HEK293 (cell line): ENCODE results near the gene KIF2B.

Experiments
- CTCF ChIA-PET: fragments of 350-600 bp; formaldehyde crosslinking; extraction: SDS; loops from one replicate; lab custom pipeline; 2021; ENCODE audit warnings: antibody characterized with exemption; lab: Yijun Ruan, JAX
- POLR2A ChIA-PET: fragments of 300-600 bp; formaldehyde crosslinking; extraction: SDS; loops from one replicate; lab custom pipeline; 2020; ENCODE audit warnings: antibody characterized with exemption, inconsistent platforms; lab: Yijun Ruan, JAX
- H3K27ac ChIP-seq: fragments of 200-500 bp; sonication (Bioruptor generic); 2 replicates; pipeline ENCODE4 v1.5.1; 2014; ENCODE audit warnings: low read depth, low read length, control low read depth, inconsistent platforms; ENCODE audit errors: extremely low read depth
- H3K36me3 ChIP-seq, 2 experiments: fragments of 200-500 bp in 1 of 2; sonication (Bioruptor generic) in 1 of 2; 1 replicate in 1 of 2; 2 replicates in 1 of 2; pipeline ENCODE4 v1.5.1; 2014 to 2017; ENCODE audit warnings: inconsistent platforms in 2 of 2, low read length in 2 of 2; ENCODE audit not compliant: control insufficient read depth in 2 of 2, insufficient read depth in 1 of 2
- H3K4me1 ChIP-seq: fragments of 200-500 bp; sonication (Bioruptor generic); 2 replicates; pipeline ENCODE4 v1.5.1; 2014; ENCODE audit warnings: mild to moderate bottlenecking, low read length, inconsistent platforms; ENCODE audit not compliant: control insufficient read depth, insufficient read depth
- H3K4me3 ChIP-seq: 2 replicates; pipeline ENCODE4 v1.5.1; 2011; ENCODE audit warnings: low read depth, mild to moderate bottlenecking, control low read depth, low read length, moderate library complexity
- H3K9me3 ChIP-seq: fragments of 200-500 bp; sonication (Bioruptor generic); 2 replicates; pipeline ENCODE4 v1.5.1; 2014; ENCODE audit warnings: low read depth, low read length, inconsistent platforms; ENCODE audit not compliant: control insufficient read depth, insufficient read depth
- OSR2 ChIP-seq: fragments of 450-650 bp; formaldehyde crosslinking; IDR thresholded peaks from 2 replicates; pipeline ENCODE4 v1.5.1; 2016; ENCODE audit warnings: missing biosample characterization, missing genetic modification characterization
- PRDM1 ChIP-seq: fragments of 450-650 bp; formaldehyde crosslinking; IDR thresholded peaks from 2 replicates; pipeline ENCODE4; 2016; ENCODE audit warnings: missing biosample characterization, missing genetic modification characterization
- RBAK ChIP-seq: fragments of 450-650 bp; formaldehyde crosslinking; IDR thresholded peaks from 2 replicates; pipeline ENCODE4 v1.5.1; 2016; ENCODE audit warnings: missing biosample characterization, missing genetic modification characterization
- SCRT1 ChIP-seq: fragments of 450-650 bp; formaldehyde crosslinking; IDR thresholded peaks from 2 replicates; pipeline ENCODE4 v1.5.1; 2016; ENCODE audit warnings: missing biosample characterization, missing genetic modification characterization, borderline replicate concordance
- WT1 ChIP-seq: fragments of 450-650 bp; formaldehyde crosslinking; IDR thresholded peaks from 2 replicates; pipeline ENCODE4 v1.5.1; 2016; ENCODE audit warnings: missing biosample characterization, missing genetic modification characterization
- ZBTB17 ChIP-seq: fragments of 450-650 bp; formaldehyde crosslinking; IDR thresholded peaks from 2 replicates; pipeline ENCODE4 v1.5.1; 2016; ENCODE audit warnings: missing biosample characterization, missing genetic modification characterization
- ZNF510 ChIP-seq: fragments of 450-650 bp; formaldehyde crosslinking; IDR thresholded peaks from 2 replicates; pipeline ENCODE4 v1.5.1; 2018; ENCODE audit warnings: mild to moderate bottlenecking, missing genetic modification characterization, missing biosample characterization; ENCODE audit not compliant: insufficient replicate concordance
- ZNF555 ChIP-seq: fragments of 450-650 bp; formaldehyde crosslinking; conservative IDR thresholded peaks from 2 replicates; pipeline ENCODE4 v1.5.1; 2017; ENCODE audit warnings: missing biosample characterization, mild to moderate bottlenecking, missing genetic modification characterization, inconsistent platforms
- ZNF621 ChIP-seq: fragments of 450-650 bp; formaldehyde crosslinking; IDR thresholded peaks from 2 replicates; pipeline ENCODE4 v1.5.1; 2017; ENCODE audit warnings: missing biosample characterization, missing genetic modification characterization
- ZNF654 ChIP-seq: fragments of 450-650 bp; formaldehyde crosslinking; IDR thresholded peaks from 2 replicates; pipeline ENCODE4 v1.5.1; 2016; ENCODE audit warnings: low read depth, missing biosample characterization, missing genetic modification characterization
- ZNF660 ChIP-seq: fragments of 450-650 bp; IDR thresholded peaks from 2 replicates; pipeline ENCODE4 v1.5.1; 2018; ENCODE audit warnings: missing biosample characterization, mild to moderate bottlenecking, missing genetic modification characterization
- ZNF677 ChIP-seq: fragments of 450-650 bp; IDR thresholded peaks from 2 replicates; pipeline ENCODE4 v1.5.0; 2018; ENCODE audit warnings: missing biosample characterization, mild to moderate bottlenecking, missing genetic modification characterization, moderate library complexity
- ZNF747 ChIP-seq: fragments of 450-650 bp; formaldehyde crosslinking; IDR thresholded peaks from 2 replicates; pipeline ENCODE4 v1.5.1; 2016; ENCODE audit warnings: missing biosample characterization, missing genetic modification characterization
- ZSCAN16 ChIP-seq: fragments of 450-650 bp; formaldehyde crosslinking; IDR thresholded peaks from 2 replicates; pipeline ENCODE4 v1.5.1; 2016; ENCODE audit warnings: missing biosample characterization, missing genetic modification characterization
- TF ChIP-seq, protein P1 (sequence below): fragments of 450-650 bp; formaldehyde crosslinking; conservative IDR thresholded peaks from 2 replicates; pipeline ENCODE4 v1.5.1; 2016; ENCODE audit warnings: low read depth, missing biosample characterization, missing genetic modification characterization
- TF ChIP-seq, protein P2 (sequence below): fragments of 450-650 bp; formaldehyde crosslinking; IDR thresholded peaks from 2 replicates; pipeline ENCODE4 v1.5.1; 2016; ENCODE audit warnings: missing biosample characterization, missing genetic modification characterization
- TF ChIP-seq, protein P3 (sequence below): fragments of 450-650 bp; formaldehyde crosslinking; IDR thresholded peaks from 2 replicates; pipeline ENCODE4 v1.5.1; 2017; ENCODE audit warnings: missing biosample characterization, missing genetic modification characterization

The KIF2B gene, protein sequence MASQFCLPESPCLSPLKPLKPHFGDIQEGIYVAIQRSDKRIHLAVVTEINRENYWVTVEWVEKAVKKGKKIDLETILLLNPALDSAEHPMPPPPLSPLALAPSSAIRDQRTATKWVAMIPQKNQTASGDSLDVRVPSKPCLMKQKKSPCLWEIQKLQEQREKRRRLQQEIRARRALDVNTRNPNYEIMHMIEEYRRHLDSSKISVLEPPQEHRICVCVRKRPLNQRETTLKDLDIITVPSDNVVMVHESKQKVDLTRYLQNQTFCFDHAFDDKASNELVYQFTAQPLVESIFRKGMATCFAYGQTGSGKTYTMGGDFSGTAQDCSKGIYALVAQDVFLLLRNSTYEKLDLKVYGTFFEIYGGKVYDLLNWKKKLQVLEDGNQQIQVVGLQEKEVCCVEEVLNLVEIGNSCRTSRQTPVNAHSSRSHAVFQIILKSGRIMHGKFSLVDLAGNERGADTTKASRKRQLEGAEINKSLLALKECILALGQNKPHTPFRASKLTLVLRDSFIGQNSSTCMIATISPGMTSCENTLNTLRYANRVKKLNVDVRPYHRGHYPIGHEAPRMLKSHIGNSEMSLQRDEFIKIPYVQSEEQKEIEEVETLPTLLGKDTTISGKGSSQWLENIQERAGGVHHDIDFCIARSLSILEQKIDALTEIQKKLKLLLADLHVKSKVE

DNA sequence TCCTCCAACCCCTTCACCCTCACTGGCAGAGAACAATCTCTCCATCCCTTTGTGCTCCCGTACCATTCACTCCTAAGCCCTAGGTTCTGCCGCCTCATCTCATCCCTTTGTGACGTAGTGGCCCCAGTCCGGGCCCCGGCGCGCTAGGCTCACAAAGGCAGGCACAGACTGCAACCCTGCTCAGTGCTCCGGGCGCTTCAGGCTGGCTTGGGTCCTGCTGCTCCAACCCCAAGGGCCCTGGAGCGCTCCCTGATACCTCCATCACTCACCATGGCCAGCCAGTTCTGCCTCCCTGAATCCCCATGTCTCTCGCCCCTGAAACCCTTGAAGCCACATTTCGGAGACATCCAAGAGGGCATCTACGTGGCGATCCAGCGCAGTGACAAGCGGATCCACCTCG, at the start of gene KIF2B:
Gene KIF2B, plus strand, starts transcription at position 164 of the 400 bp plus-strand sequence. Its CDS starts 107 bp downstream, at position 271.
- TF ChIP-seq ZNF621 (tag by site-specific recombination) (no peak), ZBTB17 (tag by site-specific recombination) (no peak), ZNF677 (tag by site-specific recombination) (no peak), PRDM1 (tag by site-specific recombination) (no peak), ZNF660 (no peak), ZNF555 (tag by site-specific recombination) (no peak), SCRT1 (tag by site-specific recombination) (no peak)
- TF ChIP-seq, protein P1, sequence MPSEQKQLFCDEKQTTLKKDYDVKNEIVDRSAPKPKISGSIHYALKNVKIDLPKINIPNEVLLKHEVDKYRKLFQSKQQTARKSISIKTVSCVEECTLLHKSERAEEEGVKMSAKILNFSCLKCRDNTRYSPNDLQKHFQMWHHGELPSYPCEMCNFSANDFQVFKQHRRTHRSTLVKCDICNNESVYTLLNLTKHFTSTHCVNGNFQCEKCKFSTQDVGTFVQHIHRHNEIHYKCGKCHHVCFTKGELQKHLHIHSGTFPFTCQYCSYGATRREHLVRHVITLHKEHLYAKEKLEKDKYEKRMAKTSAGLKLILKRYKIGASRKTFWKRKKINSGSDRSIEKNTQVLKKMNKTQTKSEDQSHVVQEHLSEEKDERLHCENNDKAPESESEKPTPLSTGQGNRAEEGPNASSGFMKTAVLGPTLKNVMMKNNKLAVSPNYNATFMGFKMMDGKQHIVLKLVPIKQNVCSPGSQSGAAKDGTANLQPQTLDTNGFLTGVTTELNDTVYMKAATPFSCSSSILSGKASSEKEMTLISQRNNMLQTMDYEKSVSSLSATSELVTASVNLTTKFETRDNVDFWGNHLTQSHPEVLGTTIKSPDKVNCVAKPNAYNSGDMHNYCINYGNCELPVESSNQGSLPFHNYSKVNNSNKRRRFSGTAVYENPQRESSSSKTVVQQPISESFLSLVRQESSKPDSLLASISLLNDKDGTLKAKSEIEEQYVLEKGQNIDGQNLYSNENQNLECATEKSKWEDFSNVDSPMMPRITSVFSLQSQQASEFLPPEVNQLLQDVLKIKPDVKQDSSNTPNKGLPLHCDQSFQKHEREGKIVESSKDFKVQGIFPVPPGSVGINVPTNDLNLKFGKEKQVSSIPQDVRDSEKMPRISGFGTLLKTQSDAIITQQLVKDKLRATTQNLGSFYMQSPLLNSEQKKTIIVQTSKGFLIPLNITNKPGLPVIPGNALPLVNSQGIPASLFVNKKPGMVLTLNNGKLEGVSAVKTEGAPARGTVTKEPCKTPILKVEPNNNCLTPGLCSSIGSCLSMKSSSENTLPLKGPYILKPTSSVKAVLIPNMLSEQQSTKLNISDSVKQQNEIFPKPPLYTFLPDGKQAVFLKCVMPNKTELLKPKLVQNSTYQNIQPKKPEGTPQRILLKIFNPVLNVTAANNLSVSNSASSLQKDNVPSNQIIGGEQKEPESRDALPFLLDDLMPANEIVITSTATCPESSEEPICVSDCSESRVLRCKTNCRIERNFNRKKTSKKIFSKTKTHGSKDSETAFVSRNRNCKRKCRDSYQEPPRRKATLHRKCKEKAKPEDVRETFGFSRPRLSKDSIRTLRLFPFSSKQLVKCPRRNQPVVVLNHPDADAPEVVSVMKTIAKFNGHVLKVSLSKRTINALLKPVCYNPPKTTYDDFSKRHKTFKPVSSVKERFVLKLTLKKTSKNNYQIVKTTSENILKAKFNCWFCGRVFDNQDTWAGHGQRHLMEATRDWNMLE (tag by site-specific recombination) = no peak
- TF ChIP-seq, all 188 proteins: peak for 0
- POLR2A ChIA-PET = no interaction called here
- CTCF ChIA-PET = no interaction called here
- Histone ChIP-seq H3K27ac (no peak within 1 kb of the TSS), H3K36me3 (no peaks in the 10 kb centered on the region), H3K4me3 (no peak within 1 kb of the TSS), H3K9me3 (no peaks in the 10 kb centered on the region), H3K4me1 (no peaks in the 10 kb centered on the region)

DNA sequence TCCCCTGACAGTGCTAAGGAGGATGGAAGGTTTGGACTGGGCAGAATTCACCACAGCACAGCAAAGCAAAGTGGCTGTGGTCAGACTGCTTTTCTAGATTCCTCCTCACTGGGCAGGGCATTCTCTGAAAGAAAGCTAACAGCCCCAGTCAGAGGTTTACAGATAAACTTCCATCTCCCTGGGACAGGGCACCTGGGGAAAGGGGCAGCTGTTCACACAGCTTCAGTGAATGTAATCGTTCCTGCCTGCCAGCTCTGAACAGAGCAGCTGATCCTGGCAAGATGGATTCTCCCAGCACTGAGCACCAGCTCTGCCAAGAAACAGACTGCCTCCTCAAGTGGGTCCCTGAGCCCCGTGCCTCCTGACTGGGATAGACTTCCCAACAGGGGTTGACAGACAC, 42.4 kb upstream of the KIF2B start:
- no peak overlapping the region for H3K27ac ChIP-seq
- TF ChIP-seq ZNF654 (tag by site-specific recombination) (no peak), RBAK (tag by site-specific recombination) (no peak), PRDM1 (tag by site-specific recombination) (no peak), OSR2 (tag by site-specific recombination) (no peak)
- TF ChIP-seq, protein P2, sequence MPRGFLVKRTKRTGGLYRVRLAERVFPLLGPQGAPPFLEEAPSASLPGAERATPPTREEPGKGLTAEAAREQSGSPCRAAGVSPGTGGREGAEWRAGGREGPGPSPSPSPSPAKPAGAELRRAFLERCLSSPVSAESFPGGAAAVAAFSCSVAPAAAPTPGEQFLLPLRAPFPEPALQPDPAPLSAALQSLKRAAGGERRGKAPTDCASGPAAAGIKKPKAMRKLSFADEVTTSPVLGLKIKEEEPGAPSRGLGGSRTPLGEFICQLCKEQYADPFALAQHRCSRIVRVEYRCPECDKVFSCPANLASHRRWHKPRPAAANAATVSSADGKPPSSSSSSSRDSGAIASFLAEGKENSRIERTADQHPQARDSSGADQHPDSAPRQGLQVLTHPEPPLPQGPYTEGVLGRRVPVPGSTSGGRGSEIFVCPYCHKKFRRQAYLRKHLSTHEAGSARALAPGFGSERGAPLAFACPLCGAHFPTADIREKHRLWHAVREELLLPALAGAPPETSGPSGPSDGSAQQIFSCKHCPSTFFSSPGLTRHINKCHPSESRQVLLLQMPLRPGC (tag by site-specific recombination) = no peak
- no peaks in the 10 kb centered on the region for H3K9me3 ChIP-seq
- CTCF ChIA-PET = no interaction called here
- H3K36me3 ChIP-seq = no peaks in the 10 kb centered on the region
- no peaks in the 10 kb centered on the region for H3K4me1 ChIP-seq
- no peak overlapping the region for H3K4me3 ChIP-seq
- POLR2A ChIA-PET = no interaction called here

DNA sequence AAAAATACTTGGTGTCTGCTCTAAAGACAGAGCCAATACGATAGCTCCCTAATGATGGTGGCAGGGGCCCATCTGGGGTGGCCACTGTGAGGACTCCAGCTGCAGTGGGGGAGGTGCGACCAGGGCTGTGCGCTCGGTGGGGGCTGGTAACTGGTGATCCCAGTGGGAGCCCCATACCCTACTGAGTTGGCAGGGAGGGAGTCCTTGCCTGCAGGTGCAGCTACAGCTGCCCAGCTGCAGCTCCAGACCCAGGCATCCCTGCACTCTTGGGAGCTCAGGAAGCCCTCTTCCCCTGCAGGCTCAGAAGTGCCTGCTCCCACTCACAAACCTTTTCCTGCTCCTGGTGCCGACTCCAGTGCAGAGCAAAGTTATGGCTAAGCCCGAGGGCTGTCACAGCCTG, 31.2 kb upstream of the KIF2B start:
- POLR2A ChIA-PET = no interaction called here
- Histone ChIP-seq H3K36me3 (no peaks in the 10 kb centered on the region), H3K27ac (no peak overlapping the region), H3K4me3 (no peak overlapping the region), H3K4me1 (no peaks in the 10 kb centered on the region), H3K9me3 (no peaks in the 10 kb centered on the region)
- CTCF ChIA-PET = interaction anchor here (0.6 kb wide), 1 partner anchor 284 kb away, joined by 3 read pairs; no protein-coding TSS in a partner anchor
- no peak for TF ChIP-seq ZSCAN16 (tag by site-specific recombination)
- TF ChIP-seq, protein P3, sequence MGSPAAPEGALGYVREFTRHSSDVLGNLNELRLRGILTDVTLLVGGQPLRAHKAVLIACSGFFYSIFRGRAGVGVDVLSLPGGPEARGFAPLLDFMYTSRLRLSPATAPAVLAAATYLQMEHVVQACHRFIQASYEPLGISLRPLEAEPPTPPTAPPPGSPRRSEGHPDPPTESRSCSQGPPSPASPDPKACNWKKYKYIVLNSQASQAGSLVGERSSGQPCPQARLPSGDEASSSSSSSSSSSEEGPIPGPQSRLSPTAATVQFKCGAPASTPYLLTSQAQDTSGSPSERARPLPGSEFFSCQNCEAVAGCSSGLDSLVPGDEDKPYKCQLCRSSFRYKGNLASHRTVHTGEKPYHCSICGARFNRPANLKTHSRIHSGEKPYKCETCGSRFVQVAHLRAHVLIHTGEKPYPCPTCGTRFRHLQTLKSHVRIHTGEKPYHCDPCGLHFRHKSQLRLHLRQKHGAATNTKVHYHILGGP = no peak
- TF ChIP-seq ZNF510 (tag by site-specific recombination) = no peak
- TF ChIP-seq WT1 (tag by site-specific recombination) = no peak
- TF ChIP-seq, protein P2 (tag by site-specific recombination) = no peak
- no peak for TF ChIP-seq ZNF747 (tag by site-specific recombination)
